ENCODE results near the gene LIFR.

DNA sequence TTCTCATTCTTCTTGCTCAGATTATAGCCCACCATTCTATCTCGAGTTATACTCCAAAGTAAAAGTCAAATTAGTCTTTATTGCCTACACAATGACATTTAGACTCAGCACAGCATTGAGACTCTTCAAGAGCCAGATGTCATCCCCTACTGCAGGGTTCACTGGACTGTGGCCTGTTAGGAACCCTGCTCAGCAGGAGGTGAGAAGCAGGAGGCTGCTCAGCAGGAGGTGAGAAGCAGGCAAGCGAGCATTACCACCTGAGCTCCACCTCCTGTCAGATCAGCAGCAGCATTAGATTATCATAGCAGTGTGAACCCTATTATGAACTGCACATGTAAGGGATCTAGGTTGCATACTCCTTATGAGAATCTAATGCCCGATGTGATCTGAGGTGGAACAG lies 12.7 kb upstream of the LIFR start:
- no peak for TF ChIP-seq POLR2AphosphoS5 (IDR thresholded peaks at IDR 0.05)
- TF ChIP-seq, protein P1, sequence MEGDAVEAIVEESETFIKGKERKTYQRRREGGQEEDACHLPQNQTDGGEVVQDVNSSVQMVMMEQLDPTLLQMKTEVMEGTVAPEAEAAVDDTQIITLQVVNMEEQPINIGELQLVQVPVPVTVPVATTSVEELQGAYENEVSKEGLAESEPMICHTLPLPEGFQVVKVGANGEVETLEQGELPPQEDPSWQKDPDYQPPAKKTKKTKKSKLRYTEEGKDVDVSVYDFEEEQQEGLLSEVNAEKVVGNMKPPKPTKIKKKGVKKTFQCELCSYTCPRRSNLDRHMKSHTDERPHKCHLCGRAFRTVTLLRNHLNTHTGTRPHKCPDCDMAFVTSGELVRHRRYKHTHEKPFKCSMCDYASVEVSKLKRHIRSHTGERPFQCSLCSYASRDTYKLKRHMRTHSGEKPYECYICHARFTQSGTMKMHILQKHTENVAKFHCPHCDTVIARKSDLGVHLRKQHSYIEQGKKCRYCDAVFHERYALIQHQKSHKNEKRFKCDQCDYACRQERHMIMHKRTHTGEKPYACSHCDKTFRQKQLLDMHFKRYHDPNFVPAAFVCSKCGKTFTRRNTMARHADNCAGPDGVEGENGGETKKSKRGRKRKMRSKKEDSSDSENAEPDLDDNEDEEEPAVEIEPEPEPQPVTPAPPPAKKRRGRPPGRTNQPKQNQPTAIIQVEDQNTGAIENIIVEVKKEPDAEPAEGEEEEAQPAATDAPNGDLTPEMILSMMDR (IDR thresholded peaks at IDR 0.05): no peak
